GM18505 (cell line): ENCODE measurements around the gene SLC36A3.

Source experiments
- ATAC-seq: cut with Tn5 transposase; IDR thresholded peaks from one replicate; pipeline ENCODE4 v1.9.1; 2021; ENCODE audit not compliant: unreplicated experiment
- POLR2A ChIP-seq: IDR thresholded peaks from 4 replicates; pipeline ENCODE4 v1.6.1; 2011; ENCODE audit warnings: borderline replicate concordance; ENCODE audit not compliant: insufficient read depth, insufficient read length; ENCODE audit errors: extremely low read depth

SLC36A3 gene

GRCh38 chr5:151303666-151304065 is at the start of gene SLC36A3:
Gene SLC36A3, minus strand, starts transcription at chr5:151303766. Its CDS starts 412 bp downstream, at chr5:151303354.
- ATAC-seq, result no peak
- no peak for TF ChIP-seq POLR2A

DNA sequence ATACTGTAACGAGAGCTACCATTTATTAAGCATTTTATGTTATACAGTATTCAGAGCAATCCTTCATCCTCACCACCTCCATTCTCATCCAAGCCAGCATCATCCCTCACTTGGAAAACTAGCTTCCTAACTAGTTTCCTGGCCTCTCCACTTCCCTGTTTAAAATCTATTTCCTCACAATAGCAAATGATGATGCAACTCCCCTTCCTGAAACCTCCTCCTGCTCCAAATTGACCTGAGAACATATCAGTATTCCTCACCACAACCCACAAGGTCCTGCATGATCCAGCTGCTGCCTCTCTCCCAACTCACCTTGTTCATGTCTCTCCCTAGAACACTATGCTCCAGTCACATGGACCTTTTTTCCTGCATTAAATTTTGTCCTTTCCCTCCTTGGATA is 48.1 kb upstream of the SLC36A3 start:
- no peak for TF ChIP-seq POLR2A
- no peak for ATAC-seq

DNA sequence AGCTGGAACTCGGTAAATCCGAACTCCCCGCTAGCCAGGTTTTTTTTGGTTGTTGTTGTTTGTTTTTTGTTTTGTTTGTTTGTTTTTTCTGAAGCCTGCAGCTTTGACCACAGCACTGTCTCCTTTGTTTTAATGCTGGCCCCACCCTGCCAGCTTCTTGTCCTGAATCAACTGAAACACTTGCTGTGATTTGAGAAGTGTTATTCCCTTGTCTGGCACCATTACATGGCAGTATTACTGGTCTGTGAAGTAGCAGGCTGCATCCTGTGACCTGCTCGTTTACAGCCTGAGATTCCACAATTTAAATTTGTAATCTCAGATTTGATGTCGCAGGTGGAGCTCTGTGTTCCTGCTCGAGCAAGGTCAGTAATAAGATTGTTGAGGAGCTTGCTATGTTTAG is 45.2 kb upstream of the SLC36A3 start:
- no peak for ATAC-seq
- no peak for TF ChIP-seq POLR2A

DNA sequence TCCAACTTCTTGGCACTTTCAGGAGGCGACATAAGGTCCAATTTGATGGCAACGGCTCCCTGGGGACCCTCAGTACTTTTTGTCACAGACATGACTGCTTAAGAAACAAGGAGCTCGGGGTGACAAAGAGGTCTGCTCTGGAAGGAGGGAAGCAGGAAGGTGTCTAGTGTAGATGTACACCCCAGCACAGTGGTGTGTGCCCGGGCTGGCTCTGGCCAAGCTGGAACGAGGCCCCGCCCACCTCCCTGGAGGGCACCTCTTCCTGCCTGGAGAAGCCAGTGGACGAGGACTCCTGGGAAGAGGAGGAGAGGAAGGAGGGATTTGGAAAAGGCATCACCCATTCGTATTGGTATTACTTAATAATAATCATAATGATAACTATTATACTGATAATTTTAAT is 43.8 kb upstream of the SLC36A3 start, which contains the start of gene SLC36A2:
Gene SLC36A2, minus strand, starts transcription at position 191 of the 400 bp plus-strand sequence. Its CDS starts 99 bp downstream, at position 92.
- ATAC-seq, result no peak

GRCh38 chr5:151345808-151346478 is 42.4 kb upstream of the SLC36A3 start:
- TF ChIP-seq POLR2A, result no peak
- no peak for ATAC-seq

More for the DNA sequence above, 43.8 kb upstream of the SLC36A3 start, which contains the start of gene SLC36A2:
- no peak for TF ChIP-seq POLR2A

DNA sequence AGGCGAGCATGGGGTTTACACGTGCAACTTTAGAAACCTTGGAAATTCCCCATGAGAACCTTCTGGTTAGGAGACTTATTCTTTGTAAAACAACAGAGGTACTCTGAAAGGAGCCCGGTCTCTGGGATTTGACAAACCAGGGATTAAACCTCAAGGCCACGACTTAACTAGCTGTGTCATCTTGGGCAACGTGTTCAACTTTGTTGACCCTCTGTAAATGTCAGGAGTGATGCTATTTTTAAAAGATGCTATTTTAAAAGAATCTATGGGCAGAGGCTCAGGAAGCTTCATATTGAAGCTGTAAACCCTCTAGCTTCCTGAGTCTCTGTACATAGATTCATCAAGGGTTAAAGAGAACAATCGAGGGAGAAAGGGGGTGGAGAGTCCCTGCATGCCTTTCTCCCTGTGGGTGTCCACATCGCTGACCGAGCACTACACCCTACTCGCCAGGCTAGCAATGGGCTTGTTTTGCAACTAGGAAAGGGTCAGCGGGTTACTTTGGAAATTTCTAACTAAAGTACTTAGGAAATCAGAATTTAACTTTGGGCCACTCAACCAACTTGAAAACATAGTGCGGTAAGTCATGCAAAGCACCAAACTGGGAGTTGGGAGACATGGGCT is 41.7 kb upstream of the SLC36A3 start:
- no peak for TF ChIP-seq POLR2A
- no peak for ATAC-seq

DNA sequence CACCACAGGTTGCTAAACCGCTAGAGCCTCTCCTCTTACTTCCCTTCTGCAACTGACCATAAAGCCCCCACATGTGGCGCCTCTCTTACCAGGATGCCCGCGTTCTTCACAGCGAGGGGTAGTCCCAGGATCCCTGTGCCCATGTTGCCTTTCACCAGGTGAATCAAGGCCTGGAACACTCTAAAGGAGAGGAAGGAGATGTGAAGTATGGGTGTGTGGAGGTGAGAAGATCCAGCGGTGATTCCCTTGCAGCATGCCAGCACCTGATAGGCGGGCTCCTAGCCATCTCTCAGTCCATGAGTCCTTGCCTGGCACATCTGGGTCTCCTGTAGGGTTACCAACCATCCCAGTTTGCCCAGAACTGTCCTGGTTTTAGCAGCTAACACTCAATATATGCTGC is 40.5 kb upstream of the SLC36A3 start:
- no peak for ATAC-seq
- no peak for TF ChIP-seq POLR2A

- ATAC-seq, result no peak
- no peak for TF ChIP-seq POLR2A
Measured at GRCh38 chr5:151340004-151340403, 36.4 kb upstream of the SLC36A3 start.

DNA sequence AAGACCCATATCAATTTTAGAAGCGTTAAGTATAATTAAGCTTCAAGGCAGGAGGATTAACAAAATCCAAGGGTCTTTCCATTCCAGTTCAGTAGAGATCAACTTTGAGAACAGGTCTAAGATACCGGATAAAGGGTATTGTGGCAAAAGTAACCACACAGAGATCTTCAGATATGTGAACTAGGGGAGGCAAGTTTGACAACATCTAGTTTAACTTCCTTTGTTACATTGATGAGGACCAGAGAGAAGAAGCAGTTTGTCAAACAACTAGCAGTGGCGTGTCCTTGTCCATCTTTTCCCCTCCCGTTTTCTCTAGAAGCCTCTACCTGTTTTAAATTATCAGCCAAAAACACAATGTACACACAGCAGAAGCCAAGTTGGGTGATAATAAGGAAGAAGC is 35.2 kb upstream of the SLC36A3 start:
- no peak for TF ChIP-seq POLR2A
- no peak for ATAC-seq

GRCh38 chr5:151332857-151333256 is 29.3 kb upstream of the SLC36A3 start:
- no peak for ATAC-seq
- no peak for TF ChIP-seq POLR2A

DNA sequence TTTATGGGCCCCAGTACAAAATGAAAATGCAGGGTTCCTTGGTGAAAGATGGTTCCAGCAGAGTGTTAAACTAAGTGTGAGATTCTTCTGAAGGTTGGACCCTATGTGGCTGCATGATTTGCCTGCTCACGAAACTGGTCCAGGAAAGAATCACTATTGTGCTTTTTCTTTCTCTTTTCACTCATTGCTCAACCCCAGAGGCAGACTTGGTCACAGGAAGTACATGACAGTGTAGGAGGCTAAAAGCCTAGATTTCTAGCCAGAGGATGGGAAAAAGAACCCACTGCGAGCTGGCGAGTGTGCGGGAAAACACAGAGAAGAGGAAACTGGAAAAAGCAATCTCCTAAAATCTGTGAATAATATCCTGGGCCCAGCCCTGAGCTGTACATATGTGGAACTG is 25.2 kb upstream of the SLC36A3 start:
- no peak for ATAC-seq
- no peak for TF ChIP-seq POLR2A

GRCh38 chr5:151327585-151327984 is 24.0 kb upstream of the SLC36A3 start:
- no peak for ATAC-seq
- TF ChIP-seq POLR2A, result no peak

DNA sequence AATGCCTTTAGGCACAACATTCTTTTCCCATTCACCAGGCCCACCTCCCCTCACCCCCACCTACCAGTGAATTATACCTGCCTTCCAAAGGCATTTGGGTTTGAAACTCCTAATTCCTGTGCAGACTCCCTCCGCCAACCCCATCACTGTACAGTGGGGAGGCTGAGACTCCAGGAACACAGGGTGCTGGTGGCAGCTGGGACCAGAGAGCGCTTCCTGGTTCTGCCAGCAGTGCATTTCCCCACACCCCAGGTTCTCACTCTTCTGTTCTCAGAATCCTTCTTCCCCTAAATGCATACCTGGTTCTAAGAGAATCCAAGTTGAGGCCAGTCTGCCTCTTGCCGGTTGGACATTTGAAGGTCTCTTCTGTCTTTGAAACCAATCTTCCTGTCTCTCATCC is 22.7 kb upstream of the SLC36A3 start:
- ATAC-seq, result no peak
- no peak for TF ChIP-seq POLR2A

GRCh38 chr5:151320481-151320880 is 16.9 kb upstream of the SLC36A3 start:
- no peak for ATAC-seq
- no peak for TF ChIP-seq POLR2A
